ENCODE results near the gene SMCO2.
"Not testable (repeated sequence)": the region's sequence is repeated elsewhere in the genome, so short reads cannot be mapped to it uniquely, and the experiment has no call there.

Gene SMCO2

DNA sequence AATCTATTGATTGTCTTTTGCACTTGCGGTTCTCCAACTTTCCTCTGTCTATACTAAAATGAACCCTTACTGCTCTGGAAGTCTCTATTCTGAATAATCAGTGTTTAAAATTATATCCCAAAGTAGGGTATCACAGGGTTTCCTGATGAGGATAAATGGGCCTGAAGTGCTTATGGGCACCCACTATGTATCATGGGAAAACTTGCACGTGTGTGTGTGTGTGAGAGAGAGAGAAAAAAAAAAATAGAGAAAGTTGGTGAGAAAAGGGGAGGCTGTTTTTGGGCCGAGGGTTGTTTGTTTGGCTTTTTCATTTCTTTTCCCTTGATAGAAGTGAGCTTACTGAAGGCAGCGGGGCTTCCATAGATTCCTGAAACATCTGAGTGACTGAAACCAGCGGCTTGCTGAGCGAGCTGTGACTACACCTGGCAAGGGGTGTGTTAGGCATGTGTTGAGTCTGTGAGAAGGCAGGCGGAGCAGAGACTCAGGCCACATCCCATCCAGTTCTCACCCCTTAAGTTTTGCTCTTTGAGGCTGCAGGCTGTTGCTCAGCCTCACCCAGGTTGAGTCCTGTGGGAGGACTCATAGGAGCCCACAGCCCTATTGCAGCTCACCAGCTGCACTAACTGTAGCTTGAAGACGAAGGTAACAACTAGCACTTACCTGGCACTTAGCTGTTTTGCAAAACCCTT, 94.6 kb downstream of the SMCO2 start:
- H3K4me1 ChIP-seq: peaks cover 33 to 61% (median 54%) of the 10 kb centered on the region in 10 experiments
- H3K9ac ChIP-seq: peak overlapping the region in 5 of 11 experiments; percentile 24 to 47 (median 33); a peak in 7 of 22 replicates
- no peaks in the 10 kb centered on the region for H3K27me3 ChIP-seq
- no peak overlapping the region for H3K4me3 ChIP-seq
- peak overlapping the region; percentile 47 to 88 (median 55) for H3K4me2 ChIP-seq
- no peak for TF ChIP-seq Cebpa-rat (IDR thresholded peaks at IDR 0.05)
- H3K9me3 ChIP-seq (replicated peaks in 1 of 11): peaks cover 0 to 36% (median 23%) of the 10 kb centered on the region in 11 experiments; a peak in 18 of 22 replicates
- peaks cover 0 to 6% (median 0%) of the 10 kb centered on the region in 11 experiments; a peak in 2 of 22 replicates for H4K20me1 ChIP-seq
- peaks cover 0 to 17% (median 13%) of the 10 kb centered on the region in 11 experiments; a peak in 11 of 22 replicates for H3K36me3 ChIP-seq
- H3K27ac ChIP-seq: peak overlapping the region in 7 of 11 experiments; percentile 7 to 41 (median 27); a peak in 5 of 22 replicates

DNA sequence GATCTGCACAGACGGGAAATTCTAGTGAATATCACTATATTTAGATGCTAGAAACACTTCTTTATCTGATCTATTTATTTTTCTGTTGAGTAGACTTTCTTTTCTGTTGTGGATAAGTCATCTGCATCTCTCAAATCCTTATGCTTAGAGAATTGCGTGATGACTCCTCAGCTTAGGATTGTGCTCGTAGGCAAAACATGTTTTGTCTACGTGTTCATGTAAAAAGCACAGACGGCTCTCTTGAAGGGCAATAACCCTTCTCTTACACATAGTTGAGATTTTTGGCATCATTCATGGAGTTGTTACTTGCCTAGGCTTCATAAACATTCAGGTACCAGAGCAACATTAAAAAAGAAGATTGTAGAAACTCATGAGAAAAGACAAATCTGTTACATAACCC, 96.1 kb downstream of the SMCO2 start:
- H3K27me3 ChIP-seq: no peaks in the 10 kb centered on the region
- TF ChIP-seq Cebpa-rat (IDR thresholded peaks at IDR 0.05): no peak
- H3K4me2 ChIP-seq: no peak overlapping the region
- peaks cover 0 to 13% (median 4%) of the 10 kb centered on the region in 11 experiments; a peak in 8 of 22 replicates for H3K36me3 ChIP-seq
- H3K4me3 ChIP-seq: no peak overlapping the region
- no peak overlapping the region for H3K9ac ChIP-seq
- H4K20me1 ChIP-seq: peaks cover 0 to 6% (median 0%) of the 10 kb centered on the region in 11 experiments; a peak in 2 of 22 replicates
- peaks cover 35 to 59% (median 51%) of the 10 kb centered on the region in 10 experiments for H3K4me1 ChIP-seq
- H3K9me3 ChIP-seq (replicated peaks in 1 of 11): peaks cover 0 to 45% (median 25%) of the 10 kb centered on the region in 11 experiments; a peak in 18 of 22 replicates
- no peak overlapping the region for H3K27ac ChIP-seq

DNA sequence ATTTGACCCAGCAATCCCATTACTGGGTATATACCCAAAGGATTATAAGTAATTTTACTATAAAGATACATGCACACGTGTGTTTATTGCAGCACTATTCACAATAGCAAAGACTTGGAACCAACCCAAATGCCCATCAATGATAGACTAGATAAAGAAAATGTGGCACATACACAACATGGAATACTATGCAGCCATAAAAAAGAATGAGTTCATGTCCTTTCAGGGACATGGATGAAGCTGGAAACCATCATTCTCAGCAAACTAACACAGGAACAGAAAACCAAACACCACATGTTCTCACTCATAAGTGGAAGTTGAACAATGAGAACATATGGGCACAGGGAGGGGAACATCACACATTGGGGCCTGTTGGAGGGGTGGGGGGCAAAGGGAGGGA, 98.3 kb downstream of the SMCO2 start:
- H3K9ac ChIP-seq, H4K20me1 ChIP-seq, H3K27ac ChIP-seq, H3K4me2 ChIP-seq, H3K27me3 ChIP-seq, H3K4me3 ChIP-seq: not testable (repeated sequence)
- Histone ChIP-seq H3K4me1 (peaks cover 38 to 59% (median 52%) of the 10 kb centered on the region in 10 experiments), H3K9me3 (replicated peaks in 1 of 11) (peaks cover 0 to 46% (median 26%) of the 10 kb centered on the region in 11 experiments; a peak in 18 of 22 replicates), H3K36me3 (peaks cover 0 to 13% (median 4%) of the 10 kb centered on the region in 11 experiments; a peak in 8 of 22 replicates)

DNA sequence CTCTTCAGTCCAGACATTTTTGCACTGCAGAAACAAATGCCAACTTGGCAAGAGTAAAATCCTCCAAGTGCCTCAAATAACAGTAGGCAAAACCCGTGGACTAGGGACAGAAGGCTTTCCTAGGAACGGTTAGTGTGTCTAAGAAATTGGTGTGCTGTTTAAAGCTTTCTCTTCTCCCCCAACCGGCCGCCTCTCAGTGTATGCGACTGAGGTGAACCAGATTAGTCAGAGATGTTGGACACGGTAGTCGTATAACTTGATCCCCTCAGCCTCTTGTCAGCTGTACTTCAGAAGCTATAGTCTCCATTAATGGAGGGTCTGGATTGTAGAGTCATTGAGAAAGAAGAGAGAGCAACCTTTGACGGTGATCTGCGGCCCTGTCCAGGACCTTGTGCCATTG, 99.1 kb downstream of the SMCO2 start:
- Histone ChIP-seq H3K4me1 (peaks cover 46 to 59% (median 52%) of the 10 kb centered on the region in 10 experiments), H3K27ac (no peak overlapping the region), H3K9ac (no peak overlapping the region), H3K4me3 (no peak overlapping the region), H3K9me3 (replicated peaks in 1 of 11) (peaks cover 0 to 46% (median 26%) of the 10 kb centered on the region in 11 experiments; a peak in 18 of 22 replicates), H3K27me3 (no peaks in the 10 kb centered on the region), H3K36me3 (peaks cover 0 to 13% (median 4%) of the 10 kb centered on the region in 11 experiments; a peak in 8 of 22 replicates), H3K4me2 (no peak overlapping the region), H4K20me1 (peaks cover 0 to 6% (median 0%) of the 10 kb centered on the region in 11 experiments; a peak in 2 of 22 replicates)
- no peak for TF ChIP-seq Cebpa-rat (IDR thresholded peaks at IDR 0.05)

DNA sequence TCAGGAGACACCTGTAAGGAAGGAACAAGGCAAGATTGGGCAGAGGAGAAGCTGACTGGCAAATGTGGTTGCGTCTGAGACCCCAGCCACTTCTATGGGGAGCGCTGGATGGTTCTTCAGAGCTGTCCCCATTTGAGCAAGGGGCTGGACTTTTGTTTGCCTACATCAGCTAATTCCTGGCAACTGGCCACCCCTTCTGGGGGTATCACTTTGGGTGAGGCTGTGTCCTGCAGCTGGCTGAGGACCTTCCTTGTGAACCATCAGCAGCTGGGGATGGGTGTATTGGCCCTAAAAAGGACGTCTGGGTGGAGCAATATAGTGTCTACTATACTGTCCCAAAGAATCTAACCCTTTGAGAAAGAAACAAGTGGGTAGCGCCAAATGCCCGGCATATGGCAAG, 101.1 kb downstream of the SMCO2 start:
- no peaks in the 10 kb centered on the region for H3K27me3 ChIP-seq
- peaks cover 55 to 64% (median 62%) of the 10 kb centered on the region in 10 experiments for H3K4me1 ChIP-seq
- H3K9ac ChIP-seq: no peak overlapping the region
- H3K36me3 ChIP-seq: peaks cover 0 to 13% (median 0%) of the 10 kb centered on the region in 11 experiments; a peak in 7 of 22 replicates
- peaks cover 0 to 41% (median 19%) of the 10 kb centered on the region in 11 experiments; a peak in 18 of 22 replicates for H3K9me3 ChIP-seq (replicated peaks in 1 of 11)
- peak overlapping the region; percentile 8 to 95 (median 88); a peak in 18 of 22 replicates for H3K4me2 ChIP-seq
- no peak overlapping the region for H3K4me3 ChIP-seq
- peak overlapping the region in 8 of 11 experiments; percentile 50 to 94 (median 88); a peak in 11 of 22 replicates for H3K27ac ChIP-seq
- TF ChIP-seq Cebpa-rat (IDR thresholded peaks at IDR 0.05): no peak
- no peaks in the 10 kb centered on the region for H4K20me1 ChIP-seq

DNA sequence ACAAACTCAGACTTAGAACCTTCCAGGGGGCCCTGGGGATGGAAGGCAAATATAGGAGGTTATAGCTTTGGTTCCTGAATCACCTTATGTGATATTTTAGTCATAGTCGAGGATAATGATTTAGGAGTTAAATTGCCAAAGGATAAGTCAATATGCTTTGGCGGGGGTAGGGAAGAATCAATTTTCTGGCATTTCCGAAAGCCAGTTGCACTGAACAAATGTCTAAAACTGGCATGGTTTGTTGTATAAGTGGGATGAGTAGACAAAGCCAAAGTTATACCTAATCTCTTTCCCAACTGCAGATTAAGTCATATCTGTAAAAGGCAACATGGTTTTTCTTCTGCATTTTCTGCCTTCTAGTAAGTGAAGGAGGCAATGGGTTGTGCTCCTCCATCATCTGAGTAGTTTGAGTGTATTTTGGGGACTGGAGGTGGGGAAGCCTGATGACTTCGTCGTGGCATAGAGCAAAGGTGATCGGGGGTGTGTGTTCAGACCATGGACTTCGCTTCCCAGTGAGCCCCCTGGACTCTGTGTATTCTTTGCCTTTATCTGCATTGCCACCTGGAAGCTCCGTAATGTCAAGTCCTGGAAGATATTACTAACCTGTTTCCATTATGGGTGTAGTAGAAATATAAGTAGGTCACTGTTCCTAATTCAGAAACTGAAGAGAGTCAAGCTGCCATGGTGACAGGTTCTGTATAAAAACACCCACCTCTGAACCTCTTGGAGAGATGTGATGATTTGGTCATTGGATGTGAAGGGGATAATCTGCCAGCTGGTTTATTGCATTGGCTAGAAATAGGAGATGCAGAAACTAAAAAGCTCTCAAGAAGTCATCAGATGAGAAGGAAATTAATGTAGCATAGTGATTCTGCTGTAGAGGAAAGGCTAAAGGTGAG, 102.0 kb downstream of the SMCO2 start:
- H3K9ac ChIP-seq: peak overlapping the region in 8 of 11 experiments; percentile 71 to 78 (median 76); a peak in 13 of 22 replicates
- H3K36me3 ChIP-seq: peaks cover 0 to 8% (median 0%) of the 10 kb centered on the region in 11 experiments; a peak in 5 of 22 replicates
- no peak for TF ChIP-seq Cebpa-rat (IDR thresholded peaks at IDR 0.05)
- peaks cover 64 to 74% (median 71%) of the 10 kb centered on the region in 10 experiments for H3K4me1 ChIP-seq
- peak overlapping the region in 10 of 11 experiments; percentile 62 to 94 (median 90); a peak in 20 of 22 replicates for H3K27ac ChIP-seq
- H3K4me3 ChIP-seq: peak overlapping the region in 5 of 10 experiments; percentile 42 to 63 (median 46); a peak in 6 of 20 replicates
- H3K4me2 ChIP-seq: peak overlapping the region; percentile 81 to 95 (median 89)
- H3K9me3 ChIP-seq (replicated peaks in 1 of 11): peaks cover 0 to 32% (median 12%) of the 10 kb centered on the region in 11 experiments; a peak in 17 of 22 replicates
- no peaks in the 10 kb centered on the region for H4K20me1 ChIP-seq
- no peaks in the 10 kb centered on the region for H3K27me3 ChIP-seq

DNA sequence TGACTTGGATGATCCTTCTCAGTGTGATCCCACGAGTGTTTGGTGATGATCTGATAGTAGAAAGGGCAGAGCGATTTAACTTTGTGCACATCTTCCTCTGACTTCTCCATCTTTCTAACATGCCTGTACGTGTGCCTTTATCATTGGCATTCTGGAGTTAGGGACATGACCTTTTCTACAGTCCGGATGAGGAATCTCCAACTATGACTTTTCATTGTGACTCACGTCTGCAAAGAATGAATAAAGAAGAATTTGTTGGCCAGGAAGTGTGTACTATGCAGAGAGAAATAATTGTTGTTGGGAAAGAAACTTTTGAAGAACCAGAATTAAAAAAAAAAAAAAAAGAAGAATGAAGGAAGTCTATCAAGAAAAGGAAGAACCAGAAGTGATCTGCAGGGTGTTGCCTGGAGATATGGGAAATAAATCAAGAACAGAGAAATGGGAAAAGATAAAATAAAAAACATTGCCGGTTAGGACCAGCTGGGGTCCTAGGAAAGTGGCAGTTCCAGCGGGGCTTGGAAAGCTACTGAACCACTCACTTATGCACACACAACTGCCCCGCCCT, 102.8 kb downstream of the SMCO2 start:
- no peak for TF ChIP-seq Cebpa-rat (IDR thresholded peaks at IDR 0.05)
- peaks cover 72 to 82% (median 79%) of the 10 kb centered on the region in 10 experiments for H3K4me1 ChIP-seq
- H3K4me3 ChIP-seq: peak overlapping the region in 8 of 10 experiments; percentile 37 to 63 (median 44); a peak in 16 of 20 replicates
- peak overlapping the region; percentile 81 to 95 (median 89) for H3K4me2 ChIP-seq
- peaks cover 0 to 24% (median 4%) of the 10 kb centered on the region in 11 experiments; a peak in 9 of 22 replicates for H3K9me3 ChIP-seq (replicated peaks in 1 of 11)
- peak overlapping the region; percentile 11 to 78 (median 74); a peak in 21 of 22 replicates for H3K9ac ChIP-seq
- H3K36me3 ChIP-seq: peaks cover 0 to 7% (median 0%) of the 10 kb centered on the region in 11 experiments; a peak in 1 of 22 replicates
- no peaks in the 10 kb centered on the region for H3K27me3 ChIP-seq
- no peaks in the 10 kb centered on the region for H4K20me1 ChIP-seq
- peak overlapping the region; percentile 24 to 94 (median 88); a peak in 21 of 22 replicates for H3K27ac ChIP-seq
